ENCODE measurements around the gene DGCR6. TPM values are rescaled to one million over a fixed set of nuclear protein-coding genes. Genes with fewer than 3 reads are reported as not detected.
A peak's percentile ranks its signal among the peaks of the same experiment; 100 is the strongest.
"Not testable (repeated sequence)": the region's sequence is repeated elsewhere in the genome, so short reads cannot be mapped to it uniquely, and the experiment has no call there.

DGCR6 gene
- 1.1 TPM in 1 of 2 replicates, not detected in the other for total RNA-seq (2014; rRNA removed; shearing (Covaris generic))

GRCh38 chr22:18905540-18906409 lies at the start of gene DGCR6:
TSS of gene DGCR6 (plus strand) at chr22:18906320. CDS start at chr22:18906375, 55 bp downstream.
- no peak for DNase-seq (ENCODE audit: low spot score)

GRCh38 chr22:18859314-18859713 lies 46.8 kb upstream of the DGCR6 start:
- DNase-seq (ENCODE audit: low spot score), result not testable (repeated sequence)

DNA sequence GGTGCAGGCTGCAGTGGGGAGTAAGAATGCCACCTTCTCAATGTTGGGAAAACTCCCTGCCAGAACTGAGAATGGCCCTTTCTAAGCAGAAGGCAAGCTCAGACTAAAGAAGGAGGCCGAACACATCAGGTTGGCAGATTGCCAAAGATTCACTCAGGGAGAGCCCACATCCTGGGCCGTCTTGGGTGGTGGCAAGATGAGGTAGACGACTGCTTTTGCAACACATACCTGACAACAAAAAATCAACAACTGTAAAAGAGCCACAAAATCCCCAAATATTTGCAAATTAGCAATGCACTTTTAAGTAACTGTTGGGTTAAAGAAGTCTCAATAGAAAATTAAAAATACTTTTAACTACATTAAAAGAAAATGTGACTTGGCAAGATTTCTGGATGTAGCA lies 24.9 kb upstream of the DGCR6 start:
- DNase-seq (ENCODE audit: low spot score), result peak; percentile 2

GRCh38 chr22:18884465-18884864 lies 21.7 kb upstream of the DGCR6 start:
- not testable (repeated sequence) for DNase-seq (ENCODE audit: low spot score)

DNA sequence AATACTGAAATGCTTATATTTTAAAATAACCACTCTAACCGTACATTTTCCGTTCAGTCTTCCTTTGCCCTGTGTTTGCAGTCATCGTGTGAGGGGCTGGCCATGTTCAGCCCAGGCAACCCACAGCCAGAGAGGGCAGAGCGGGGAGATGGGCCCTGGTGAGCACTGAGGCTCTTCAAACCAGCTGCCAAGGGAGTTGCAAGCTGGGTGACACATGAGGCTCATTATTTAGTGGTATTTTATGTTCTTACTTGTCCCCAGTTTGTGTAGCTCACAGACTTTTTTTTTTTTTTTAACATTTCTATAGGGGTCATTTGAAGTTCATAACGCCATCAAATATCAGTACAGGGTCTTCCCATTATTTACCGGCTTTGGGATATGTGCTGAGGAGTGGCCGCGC lies 18.0 kb upstream of the DGCR6 start:
- no peak for DNase-seq (ENCODE audit: low spot score)

- DNase-seq (ENCODE audit: low spot score), result not testable (repeated sequence)
Observed at GRCh38 chr22:18890510-18891192, 15.5 kb upstream of the DGCR6 start.

GRCh38 chr22:18893775-18894174 lies 12.3 kb upstream of the DGCR6 start:
- not testable (repeated sequence) for DNase-seq (ENCODE audit: low spot score)

DNA sequence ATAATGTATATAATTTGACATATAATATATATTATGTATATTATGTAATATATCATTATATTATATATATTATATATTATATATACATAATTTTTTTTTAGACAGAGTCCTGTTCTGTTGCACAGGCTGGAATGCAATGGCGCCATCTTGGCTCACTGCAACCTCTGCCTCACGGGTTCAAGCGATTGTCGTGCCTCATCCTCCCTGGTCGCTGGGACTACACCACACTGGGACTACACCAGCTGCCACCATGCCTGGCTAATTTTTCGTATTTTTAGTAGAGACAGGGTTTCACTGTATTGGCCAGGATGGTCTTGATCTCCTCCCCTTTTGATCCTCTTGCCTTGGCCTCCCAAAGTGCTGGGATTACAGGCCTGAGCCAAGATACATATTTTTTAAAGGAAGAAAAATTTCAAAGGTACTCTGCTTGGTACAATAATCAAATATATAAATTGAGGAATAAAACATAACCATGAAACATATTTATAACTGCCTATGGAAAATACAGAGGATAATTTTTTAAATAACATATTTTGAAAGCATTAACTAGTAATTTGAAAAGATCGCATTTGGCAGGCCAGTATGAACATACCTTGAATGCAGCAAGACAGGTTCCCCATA lies 10.0 kb upstream of the DGCR6 start:
- DNase-seq (ENCODE audit: low spot score), result not testable (repeated sequence)

DNA sequence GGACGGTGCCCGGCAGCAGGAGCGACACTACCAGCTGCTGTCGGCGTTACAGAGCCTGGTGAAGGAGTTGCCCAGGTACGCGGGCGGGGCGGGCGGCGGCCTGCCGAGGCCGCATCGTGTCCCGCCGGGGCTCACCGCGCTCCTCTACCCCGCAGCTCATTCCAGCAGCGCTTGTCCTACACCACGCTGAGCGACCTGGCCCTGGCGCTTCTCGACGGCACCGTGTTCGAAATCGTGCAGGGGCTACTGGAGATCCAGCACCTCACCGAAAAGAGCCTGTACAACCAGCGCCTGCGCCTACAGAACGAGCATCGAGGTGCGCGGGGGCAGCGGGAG lies 258 bp downstream of the DGCR6 start:
- DNase-seq (ENCODE audit: low spot score), result not testable (repeated sequence)

DNA sequence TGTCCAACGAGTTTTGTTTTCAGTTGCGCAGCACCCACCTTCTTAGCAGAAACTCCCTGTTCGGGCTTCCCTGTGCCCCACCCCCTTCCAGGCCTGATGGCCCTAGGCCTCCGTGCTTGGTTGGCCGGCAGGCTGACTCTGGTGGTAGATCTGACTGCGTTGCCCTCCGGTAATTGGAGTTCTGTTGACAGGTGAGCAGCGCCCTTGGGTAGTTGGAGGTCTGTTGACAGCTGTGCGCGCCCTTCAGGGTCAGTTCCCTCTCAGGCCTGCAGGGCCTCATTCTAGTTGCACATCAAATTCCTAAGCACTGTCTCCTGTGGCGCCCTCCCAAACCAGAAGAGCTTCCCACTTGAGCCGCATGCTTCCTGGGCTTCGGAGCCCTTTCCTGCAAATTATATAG lies 776 bp downstream of the DGCR6 start:
- no peak for DNase-seq (ENCODE audit: low spot score)

DNA sequence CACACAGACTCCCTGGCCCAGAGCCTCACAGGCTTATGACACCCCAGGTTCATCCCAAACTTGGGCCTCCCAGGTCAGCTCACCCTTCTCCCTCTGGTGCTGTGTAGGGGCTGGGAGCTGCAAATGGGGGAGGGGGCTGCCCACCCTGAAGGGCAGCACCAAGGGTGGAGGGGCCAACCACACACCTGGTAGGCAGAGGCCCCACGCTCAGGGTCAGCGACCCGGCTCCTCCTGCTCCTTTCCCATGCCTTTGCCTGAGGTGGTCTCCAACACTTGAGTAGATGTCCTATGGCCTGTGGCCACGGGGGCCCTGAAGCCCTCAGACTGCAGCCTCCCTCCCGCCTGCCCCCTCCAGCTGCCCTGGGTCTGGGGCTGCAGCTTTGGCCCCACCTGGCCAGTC lies 3.4 kb downstream of the DGCR6 start:
- DNase-seq (ENCODE audit: low spot score), result no peak

- not testable (repeated sequence) for DNase-seq (ENCODE audit: low spot score)
Observed at GRCh38 chr22:18911535-18911934, 5.4 kb downstream of the DGCR6 start.

DNA sequence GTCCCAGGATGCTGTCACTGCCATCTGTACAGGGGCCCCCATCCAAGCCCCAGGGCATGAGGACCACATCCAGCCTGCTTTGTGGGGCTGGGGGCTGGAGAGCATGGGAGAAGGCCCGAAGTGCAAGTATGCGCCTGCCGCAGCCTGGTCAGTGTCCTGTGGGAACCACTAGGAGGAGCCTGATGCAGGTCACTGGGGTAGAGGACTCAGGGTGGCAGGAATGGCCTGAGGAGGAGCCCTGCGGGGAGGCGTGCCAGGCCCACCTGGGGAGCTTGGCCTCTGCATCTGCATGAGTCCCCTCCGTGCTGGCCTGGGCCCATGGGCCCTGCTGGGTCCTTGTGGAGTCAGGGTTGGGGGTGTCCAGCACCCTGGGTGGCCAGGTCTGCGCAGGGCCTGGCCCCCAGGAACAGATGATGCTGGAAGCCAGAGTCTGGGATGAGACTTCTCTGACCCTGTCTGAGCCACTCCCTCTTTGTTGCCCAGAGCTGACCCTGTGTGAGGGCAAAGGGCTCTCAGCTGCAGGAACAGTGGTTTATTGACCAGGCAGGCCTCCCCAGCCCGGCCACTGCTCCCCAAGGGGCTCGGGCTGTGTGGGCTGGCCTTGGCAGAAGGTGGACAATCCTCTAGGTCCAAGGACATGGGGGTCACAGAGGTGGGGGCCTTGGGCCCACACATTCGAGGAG lies 6.3 kb downstream of the DGCR6 start:
- DNase-seq (ENCODE audit: low spot score), result not testable (repeated sequence)

- not testable (repeated sequence) for DNase-seq (ENCODE audit: low spot score)
Observed at GRCh38 chr22:18914558-18914957, 8.4 kb downstream of the DGCR6 start.

GRCh38 chr22:18915550-18915949 lies 9.4 kb downstream of the DGCR6 start:
- not testable (repeated sequence) for DNase-seq (ENCODE audit: low spot score)

DNA sequence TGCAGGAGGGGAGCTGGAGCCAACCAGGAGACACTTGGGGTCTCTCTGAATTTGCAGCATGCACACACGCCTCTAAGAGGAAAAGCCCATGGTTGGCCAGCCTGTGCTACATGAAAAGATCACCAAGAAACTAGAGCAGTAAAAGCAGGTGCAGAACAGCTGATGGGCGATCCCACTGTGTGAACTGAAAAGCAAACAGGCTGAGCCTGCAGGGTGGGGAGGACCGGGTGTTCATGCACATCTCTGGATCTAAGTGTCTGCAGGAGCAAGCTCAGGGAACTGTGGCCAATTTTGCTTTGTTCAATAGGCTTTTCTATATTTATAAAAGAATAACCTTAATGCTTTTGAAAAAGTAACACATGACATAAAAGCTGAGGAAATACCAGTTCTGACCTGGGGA lies 11.7 kb downstream of the DGCR6 start:
- DNase-seq (ENCODE audit: low spot score), result not testable (repeated sequence)

DNA sequence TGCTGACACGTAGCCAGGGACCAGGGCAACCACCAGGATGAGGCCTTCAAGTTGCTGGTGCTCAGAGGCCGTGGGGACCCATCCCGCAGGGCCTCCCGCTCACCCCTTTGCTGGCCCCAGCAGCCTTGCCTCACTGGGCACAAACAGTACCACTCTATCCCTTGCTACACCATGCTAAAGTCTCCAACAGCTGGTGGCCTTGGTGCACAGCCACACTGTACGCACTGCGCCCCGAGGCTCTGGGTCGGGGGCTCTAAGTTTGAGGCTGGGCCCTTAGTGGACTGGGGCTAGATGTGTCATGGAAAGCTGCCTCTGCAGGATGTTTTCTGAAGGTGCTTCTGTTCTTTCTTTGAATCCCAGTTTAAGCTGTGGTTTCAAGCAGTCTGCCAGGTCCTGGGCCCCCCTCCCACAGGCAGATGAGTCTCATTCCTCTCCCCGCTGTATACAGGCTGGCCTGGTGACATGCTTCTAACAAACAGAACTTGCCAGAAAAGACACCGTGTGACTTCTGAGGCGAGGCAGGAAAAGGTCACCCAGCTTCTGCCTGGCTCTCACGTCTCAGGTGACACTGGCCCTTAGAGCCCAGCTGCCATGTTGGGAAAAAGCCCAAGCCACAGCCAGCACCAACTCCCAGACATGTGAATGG lies 14.3 kb downstream of the DGCR6 start:
- DNase-seq (ENCODE audit: low spot score), result not testable (repeated sequence)

DNA sequence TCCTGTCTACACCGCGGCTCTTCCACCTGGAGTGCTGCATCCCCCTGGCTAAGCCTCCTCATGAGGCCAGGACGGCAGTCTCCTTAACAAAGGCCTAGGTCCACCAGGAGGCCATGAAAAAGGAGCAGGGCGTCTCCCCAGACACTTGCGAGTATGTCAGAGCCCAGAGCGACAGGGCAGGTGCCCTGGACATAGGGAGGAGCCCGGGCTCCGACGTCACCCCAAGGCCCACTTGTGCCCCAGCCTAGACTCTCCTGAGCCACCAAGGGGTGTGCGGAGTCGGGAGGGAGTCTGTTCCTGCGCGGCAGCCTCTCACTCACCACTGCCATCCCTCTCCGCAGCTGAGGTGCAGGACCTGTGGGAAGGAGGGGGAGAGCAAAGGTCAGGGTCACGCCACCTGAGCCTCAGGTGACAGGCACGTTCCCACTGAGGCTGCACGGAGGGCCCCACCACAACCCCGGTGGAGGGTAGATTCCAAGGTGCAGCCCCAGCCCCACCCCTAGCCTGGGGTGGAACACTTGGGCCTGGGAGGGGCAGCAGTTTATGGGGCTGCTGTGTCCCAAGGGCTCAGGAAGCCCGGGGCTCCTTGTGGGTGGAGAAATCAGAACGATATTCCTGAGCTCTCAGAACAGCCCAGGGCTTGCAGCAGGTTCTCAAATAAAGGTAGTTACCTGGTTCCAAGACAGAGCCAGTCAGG lies 19.4 kb downstream of the DGCR6 start:
- no peak for DNase-seq (ENCODE audit: low spot score)

- DNase-seq (ENCODE audit: low spot score), result no peak
Observed at GRCh38 chr22:18927020-18927419, 20.9 kb downstream of the DGCR6 start.

- DNase-seq (ENCODE audit: low spot score), result no peak
Observed at GRCh38 chr22:18927573-18927972, 21.5 kb downstream of the DGCR6 start.

DNA sequence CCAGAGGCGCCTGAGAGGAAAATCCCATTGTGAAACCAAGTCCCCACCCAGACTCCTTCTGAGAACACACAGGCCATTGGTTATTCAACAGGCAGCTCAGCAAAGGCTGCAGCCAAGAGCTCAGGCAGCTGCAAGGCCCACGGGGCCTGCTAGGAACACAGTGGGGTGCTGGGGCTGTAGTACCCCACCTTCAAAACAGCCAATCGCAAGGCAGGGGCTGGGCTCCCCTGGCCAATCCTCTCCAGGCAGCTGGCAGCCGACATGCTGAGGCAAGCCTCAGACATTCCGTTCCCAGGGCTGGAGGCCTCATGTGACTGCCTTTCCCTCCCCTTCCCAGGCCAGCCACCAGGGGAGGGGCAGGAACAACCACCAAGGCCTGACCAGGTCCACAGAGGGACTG lies 23.3 kb downstream of the DGCR6 start:
- DNase-seq (ENCODE audit: low spot score), result no peak
